ENCODE measurements around the gene PIK3AP1. TPM values are rescaled to one million over a fixed set of nuclear protein-coding genes. Genes with fewer than 3 reads are reported as not detected.
"Not testable (repeated sequence)": the region's sequence is repeated elsewhere in the genome, so short reads cannot be mapped to it uniquely, and the experiment has no call there.

The PIK3AP1 gene
- total RNA-seq, 4 donors from 2014 or later: 3.1 to 15.5 (median 5.5) TPM

GRCh38 chr10:96764425-96765060, 44.2 kb upstream of the PIK3AP1 start:
- ATAC-seq: no peak
- peaks cover 14% of the 10 kb centered on the region for H3K27me3 ChIP-seq
- no peak for TF ChIP-seq POLR2A (IDR thresholded peaks at IDR 0.05)
- no peak for TF ChIP-seq EP300 (IDR thresholded peaks at IDR 0.05)
- no peak for TF ChIP-seq POLR2AphosphoS5 (IDR thresholded peaks at IDR 0.05)
- TF ChIP-seq CTCF (IDR thresholded peaks at IDR 0.05): no peak
- H3K27ac ChIP-seq: no peak overlapping the region
- H3K36me3 ChIP-seq: no peaks in the 10 kb centered on the region
- H3K4me1 ChIP-seq: no peaks in the 10 kb centered on the region
- WGBS, 2 donors (ENCODE audit: low coverage in 1 of 2): 58 to 91% methylated on average over 4 of the region's 4 CpGs
- H3K4me3 ChIP-seq: no peak overlapping the region
- H3K9me3 ChIP-seq: no peaks in the 10 kb centered on the region

- H3K27ac ChIP-seq: no peak overlapping the region
- 43 to 67% methylated on average over 1 of the region's 1 CpG for WGBS, 2 donors (ENCODE audit: low coverage in 1 of 2)
- TF ChIP-seq POLR2AphosphoS5 (IDR thresholded peaks at IDR 0.05) (no peak), CTCF (IDR thresholded peaks at IDR 0.05) (no peak), POLR2A (IDR thresholded peaks at IDR 0.05) (no peak)
- peaks cover 6% of the 10 kb centered on the region for H3K27me3 ChIP-seq
- no peaks in the 10 kb centered on the region for H3K9me3 ChIP-seq
- no peaks in the 10 kb centered on the region for H3K36me3 ChIP-seq
- ATAC-seq: peak; percentile 41
- no peaks in the 10 kb centered on the region for H3K4me1 ChIP-seq
- no peak overlapping the region for H3K4me3 ChIP-seq
Observed at GRCh38 chr10:96758423-96758822, 38.1 kb upstream of the PIK3AP1 start.

- ATAC-seq: no peak
- Histone ChIP-seq H3K4me1 (no peaks in the 10 kb centered on the region), H3K27ac (no peak overlapping the region), H3K27me3 (peaks cover 6% of the 10 kb centered on the region), H3K36me3 (no peaks in the 10 kb centered on the region), H3K4me3 (no peak overlapping the region), H3K9me3 (no peaks in the 10 kb centered on the region)
- WGBS, 2 donors (ENCODE audit: low coverage in 1 of 2): 64 to 84% methylated on average over 3 to 4 of the region's 5 CpGs
- no peak for TF ChIP-seq CTCF (IDR thresholded peaks at IDR 0.05)
- TF ChIP-seq EP300 (IDR thresholded peaks at IDR 0.05): no peak
- no peak for TF ChIP-seq POLR2AphosphoS5 (IDR thresholded peaks at IDR 0.05)
Observed at GRCh38 chr10:96756111-96756903, 36.0 kb upstream of the PIK3AP1 start.

- WGBS, 2 donors (ENCODE audit: low coverage in 1 of 2): 11 to 27% methylated on average over 1 of the region's 1 CpG
- Histone ChIP-seq H3K27ac (no peak overlapping the region), H3K27me3 (no peaks in the 10 kb centered on the region), H3K4me1 (no peaks in the 10 kb centered on the region), H3K36me3 (no peaks in the 10 kb centered on the region), H3K4me3 (no peak overlapping the region), H3K9me3 (no peaks in the 10 kb centered on the region)
- no peak for TF ChIP-seq EP300 (IDR thresholded peaks at IDR 0.05)
- no peak for TF ChIP-seq POLR2A (IDR thresholded peaks at IDR 0.05)
- TF ChIP-seq POLR2AphosphoS5 (IDR thresholded peaks at IDR 0.05): no peak
- TF ChIP-seq CTCF (IDR thresholded peaks at IDR 0.05): no peak
- ATAC-seq: no peak
Observed at GRCh38 chr10:96753956-96754355, 33.6 kb upstream of the PIK3AP1 start.

GRCh38 chr10:96752375-96752774, 32.1 kb upstream of the PIK3AP1 start:
- H3K27me3 ChIP-seq: no peaks in the 10 kb centered on the region
- H3K4me3 ChIP-seq: no peak overlapping the region
- no peaks in the 10 kb centered on the region for H3K36me3 ChIP-seq
- H3K4me1 ChIP-seq: no peaks in the 10 kb centered on the region
- H3K9me3 ChIP-seq: no peaks in the 10 kb centered on the region
- TF ChIP-seq POLR2A (IDR thresholded peaks at IDR 0.05) (no peak), POLR2AphosphoS5 (IDR thresholded peaks at IDR 0.05) (no peak), EP300 (IDR thresholded peaks at IDR 0.05) (no peak), CTCF (IDR thresholded peaks at IDR 0.05) (no peak)
- ATAC-seq: no peak
- no peak overlapping the region for H3K27ac ChIP-seq
- WGBS, 2 donors (ENCODE audit: low coverage in 1 of 2): 56 to 85% methylated on average over 4 of the region's 4 CpGs

GRCh38 chr10:96750316-96750715, 30.0 kb upstream of the PIK3AP1 start:
- not testable (repeated sequence) for H3K9me3 ChIP-seq, H3K27ac ChIP-seq, H3K27me3 ChIP-seq, ATAC-seq, H3K4me3 ChIP-seq, H3K4me1 ChIP-seq, H3K36me3 ChIP-seq
- WGBS, 2 donors (ENCODE audit: low coverage in 1 of 2): 87 to 97% methylated on average over 3 to 9 of the region's 24 CpGs

Measured in gastroesophageal sphincter (tissue), 4 donors.